BJ (cell line): Measurements from ENCODE around the gene TRIM63. TPM values are rescaled to one million over a fixed set of nuclear protein-coding genes. Genes with fewer than 3 reads are reported as not detected.
A peak's percentile ranks its signal among the peaks of the same experiment; 100 is the strongest.

ENCODE experiments used
- CTCF ChIA-PET: fragments of 350-600 bp; formaldehyde crosslinking; extraction: SDS; loops from one replicate; lab custom pipeline; 2021; ENCODE audit warnings: antibody characterized with exemption, inconsistent platforms; lab: Yijun Ruan, JAX
- POLR2A ChIA-PET: fragments of 300-600 bp; sonication (Branson Sonifier 250); formaldehyde crosslinking; extraction: SDS; loops from one replicate; lab custom pipeline; 2021; ENCODE audit warnings: antibody characterized with exemption; lab: Charles Lee
- DNase-seq: peaks from one replicate; pipeline ENCODE4 v3.0.0-alpha.2; 2011; ENCODE audit warnings: low read depth
- H3K27me3 ChIP-seq: 2 replicates; pipeline ENCODE4 v1.6.0; 2011; ENCODE audit warnings: low read length; ENCODE audit not compliant: control insufficient read depth, insufficient read depth
- H3K36me3 ChIP-seq: 2 replicates; pipeline ENCODE4 v1.5.1; 2011; ENCODE audit warnings: low read length; ENCODE audit not compliant: control insufficient read depth, insufficient read depth
- H3K4me3 ChIP-seq: 2 replicates; pipeline ENCODE4 v1.5.1; 2011; ENCODE audit warnings: low read depth, mild to moderate bottlenecking, control low read depth, low read length
- polyA plus RNA-seq: library from polyadenylated mRNA; depleted of rRNA; stranded (reverse); fragments of >200 nt; gene quantifications from 2 replicates; pipeline ENCODE4 v1.2.3, GENCODE V29; 2011
- TF ChIP-seq, protein P1 (sequence below): IDR thresholded peaks from 2 replicates; pipeline ENCODE4 v1.5.1; 2011; ENCODE audit warnings: low read depth, mild to moderate bottlenecking, control low read depth, inconsistent platforms, low read length, moderate library complexity; ENCODE audit not compliant: insufficient read depth

TRIM63 gene
- polyA plus RNA-seq, 1 experiment, result not detected

DNA sequence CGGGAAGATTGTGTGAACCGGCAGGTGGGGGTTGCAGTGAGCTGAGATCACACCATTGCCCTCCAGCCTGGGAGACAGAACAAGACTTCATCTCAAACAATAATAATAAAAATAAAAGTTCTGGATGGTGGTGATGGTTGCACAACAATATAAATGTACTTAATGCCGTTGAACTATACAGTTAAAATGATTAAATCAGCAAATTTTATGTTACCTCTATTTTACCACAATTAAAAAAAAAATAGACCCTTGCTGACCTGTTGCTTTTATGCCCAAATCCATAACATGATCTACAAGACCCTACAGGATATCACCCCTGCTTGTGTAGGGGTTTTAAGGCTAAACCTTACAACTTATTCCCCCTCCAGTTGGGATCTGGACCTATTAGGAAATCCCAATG is 32.4 kb upstream of the TRIM63 start:
- H3K4me3 ChIP-seq, result no peak overlapping the region
- ChIA-PET CTCF (interaction anchor here (0.7 to 2.3 kb wide), 4 partner anchors 56 to 265 kb away, joined by 3 to 11 read pairs (median 4); partner anchors contain the start of gene ZNF593), POLR2A (no interaction called here)
- no peaks in the 10 kb centered on the region for H3K36me3 ChIP-seq
- H3K27me3 ChIP-seq, result no peaks in the 10 kb centered on the region
- TF ChIP-seq, protein P1, sequence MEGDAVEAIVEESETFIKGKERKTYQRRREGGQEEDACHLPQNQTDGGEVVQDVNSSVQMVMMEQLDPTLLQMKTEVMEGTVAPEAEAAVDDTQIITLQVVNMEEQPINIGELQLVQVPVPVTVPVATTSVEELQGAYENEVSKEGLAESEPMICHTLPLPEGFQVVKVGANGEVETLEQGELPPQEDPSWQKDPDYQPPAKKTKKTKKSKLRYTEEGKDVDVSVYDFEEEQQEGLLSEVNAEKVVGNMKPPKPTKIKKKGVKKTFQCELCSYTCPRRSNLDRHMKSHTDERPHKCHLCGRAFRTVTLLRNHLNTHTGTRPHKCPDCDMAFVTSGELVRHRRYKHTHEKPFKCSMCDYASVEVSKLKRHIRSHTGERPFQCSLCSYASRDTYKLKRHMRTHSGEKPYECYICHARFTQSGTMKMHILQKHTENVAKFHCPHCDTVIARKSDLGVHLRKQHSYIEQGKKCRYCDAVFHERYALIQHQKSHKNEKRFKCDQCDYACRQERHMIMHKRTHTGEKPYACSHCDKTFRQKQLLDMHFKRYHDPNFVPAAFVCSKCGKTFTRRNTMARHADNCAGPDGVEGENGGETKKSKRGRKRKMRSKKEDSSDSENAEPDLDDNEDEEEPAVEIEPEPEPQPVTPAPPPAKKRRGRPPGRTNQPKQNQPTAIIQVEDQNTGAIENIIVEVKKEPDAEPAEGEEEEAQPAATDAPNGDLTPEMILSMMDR, result no peak
- DNase-seq, result no peak

DNA sequence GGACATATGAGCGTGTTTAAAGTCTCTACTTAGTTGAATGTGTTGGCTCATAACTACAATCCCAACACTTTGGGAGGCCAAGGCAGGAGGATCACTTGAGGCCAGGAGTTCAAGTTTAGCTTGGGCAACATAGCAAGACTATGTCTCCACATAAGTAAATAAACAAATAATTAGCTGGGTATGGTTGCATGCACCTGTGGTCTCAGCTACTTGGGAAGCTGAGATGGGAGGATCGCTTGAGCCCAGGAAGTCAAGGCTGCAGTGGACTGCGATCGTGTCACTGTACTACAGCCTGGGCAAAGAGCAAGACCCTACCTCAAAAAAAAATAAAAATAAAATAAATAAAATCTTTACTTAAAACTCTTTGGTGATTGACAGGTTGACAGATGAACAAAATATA is 31.2 kb upstream of the TRIM63 start:
- TF ChIP-seq, protein P1, result no peak
- POLR2A ChIA-PET, result no interaction called here
- Histone ChIP-seq H3K27me3 (peaks cover 5% of the 10 kb centered on the region), H3K4me3 (no peak overlapping the region), H3K36me3 (no peaks in the 10 kb centered on the region)
- CTCF ChIA-PET, result interaction anchor here (0.6 to 1.8 kb wide), 3 partner anchors 46 to 276 kb away, joined by 3 to 6 read pairs (median 5); partner anchors contain the start of gene CEP85
- no peak for DNase-seq

DNA sequence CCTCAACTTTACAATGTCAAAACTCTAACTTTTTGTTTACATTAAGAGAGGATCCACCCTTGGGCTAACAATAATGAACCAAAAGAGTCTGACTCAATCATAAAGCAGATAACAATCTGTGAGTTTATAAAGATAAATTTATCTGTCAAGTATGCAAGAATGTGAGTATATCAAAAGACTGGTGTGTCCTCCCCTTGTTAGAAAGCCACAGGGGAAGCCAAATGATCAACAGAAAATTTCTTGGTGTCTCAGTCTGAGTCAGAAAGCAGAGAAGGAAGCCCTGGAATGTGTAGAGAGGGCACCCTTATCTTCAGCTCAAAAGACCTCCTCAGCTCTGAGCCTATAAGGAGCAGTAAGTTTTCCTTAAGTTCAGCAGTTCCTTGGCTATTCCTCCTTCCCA is 30.3 kb upstream of the TRIM63 start:
- CTCF ChIA-PET, result interaction anchor here (1.0 to 1.8 kb wide), 4 partner anchors 15 to 136 kb away, joined by 3 to 6 read pairs (median 4); partner anchors contain the start of genes CEP85 and ZNF593
- TF ChIP-seq, protein P1, result no peak
- no peaks in the 10 kb centered on the region for H3K36me3 ChIP-seq
- peaks cover 8% of the 10 kb centered on the region for H3K27me3 ChIP-seq
- POLR2A ChIA-PET, result no interaction called here
- no peak overlapping the region for H3K4me3 ChIP-seq
- no peak for DNase-seq

DNA sequence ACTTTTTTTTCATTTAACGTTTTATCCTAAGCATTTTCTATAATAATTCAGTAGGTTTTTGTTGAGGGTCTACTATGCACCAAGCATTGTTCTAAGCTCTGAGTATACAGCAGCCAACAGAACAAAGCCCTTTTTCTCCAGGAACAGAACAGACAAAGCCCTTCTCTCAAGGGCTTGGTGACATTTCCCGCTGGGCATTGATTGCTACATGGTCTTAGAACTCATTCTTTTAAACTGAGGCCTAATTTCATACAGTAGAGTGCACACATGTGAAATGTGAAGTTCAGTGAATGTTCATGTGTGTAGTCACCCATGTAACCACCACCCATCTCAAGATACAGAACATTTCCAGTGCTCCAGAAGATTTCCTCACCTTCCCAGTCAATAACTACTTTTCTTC is 29.0 kb upstream of the TRIM63 start:
- TF ChIP-seq, protein P1, result no peak
- H3K27me3 ChIP-seq, result peaks cover 10% of the 10 kb centered on the region
- DNase-seq, result no peak
- no peaks in the 10 kb centered on the region for H3K36me3 ChIP-seq
- ChIA-PET CTCF (no interaction called here), POLR2A (no interaction called here)
- no peak overlapping the region for H3K4me3 ChIP-seq

DNA sequence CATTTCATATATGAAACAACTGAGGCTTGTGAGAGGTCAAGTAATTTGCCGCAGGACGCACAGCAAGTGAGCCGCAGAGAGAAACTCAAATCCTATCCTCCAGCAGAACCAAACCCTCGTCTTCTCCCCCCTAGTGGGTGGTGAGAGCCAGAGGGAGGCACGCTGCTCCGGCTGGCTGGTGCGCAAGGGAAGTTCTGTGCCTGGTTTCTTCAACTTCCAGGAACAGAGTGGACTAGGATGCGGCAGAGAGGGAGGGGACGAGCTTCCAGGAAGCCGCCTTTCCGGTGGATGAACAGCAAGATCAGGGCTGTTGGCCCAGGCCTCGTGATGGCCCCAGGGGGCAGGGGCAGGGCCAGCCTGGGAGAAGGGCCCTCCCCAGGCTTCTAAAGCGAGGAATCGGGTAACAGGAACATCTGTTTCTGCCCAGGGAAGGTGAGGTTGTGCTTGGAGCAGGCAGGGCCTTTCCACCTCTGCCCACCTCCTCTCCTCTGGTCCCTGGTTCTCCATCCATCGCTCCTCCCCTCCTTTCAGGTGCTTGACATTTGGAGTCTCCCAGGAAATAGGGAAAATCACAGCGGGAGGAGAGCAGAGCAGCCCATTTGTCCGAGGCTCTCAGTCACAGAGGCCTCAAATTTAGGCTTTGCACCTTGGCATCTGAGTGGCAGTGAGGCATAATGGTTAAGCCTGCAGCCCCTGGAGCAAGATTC is 27.4 kb upstream of the TRIM63 start:
- CTCF ChIA-PET, result interaction anchor here (1.2 kb wide), 2 partner anchors 50 to 322 kb away, joined by 3 to 4 read pairs; no protein-coding TSS in a partner anchor
- TF ChIP-seq, protein P1, result peak; percentile 24
- Histone ChIP-seq H3K36me3 (no peaks in the 10 kb centered on the region), H3K4me3 (no peak overlapping the region), H3K27me3 (peaks cover 14% of the 10 kb centered on the region)
- POLR2A ChIA-PET, result no interaction called here
- no peak for DNase-seq
